ENCODE data around the gene INTS1. TPM values are rescaled to one million over a fixed set of nuclear protein-coding genes. Genes with fewer than 3 reads are reported as not detected.

Gene INTS1
- polyA plus RNA-seq, 1 donor from 2014 or later = 21.1 TPM

GRCh38 chr7:1489336-1489735, 14.9 kb downstream of the INTS1 start:
- H4K20me1 ChIP-seq (ENCODE audit: insufficient read depth) = no peaks in the 10 kb centered on the region
- H3K27me3 ChIP-seq (ENCODE audit: insufficient read depth, low read depth, low read length) = no peaks in the 10 kb centered on the region
- no peak overlapping the region for H3K27ac ChIP-seq (ENCODE audit: low read length)
- no peaks in the 10 kb centered on the region for H3F3A ChIP-seq (ENCODE audit: insufficient read depth, low read length, poor library complexity, severe bottlenecking)
- no peaks in the 10 kb centered on the region for H3K9me3 ChIP-seq (ENCODE audit: low read length)
- no peaks in the 10 kb centered on the region for H3K9me2 ChIP-seq (ENCODE audit: insufficient read depth, low read length)
- TF ChIP-seq EP300 (conservative IDR thresholded peaks at IDR 0.05; ENCODE audit: poor library complexity, severe bottlenecking) (no peak), MXI1 (conservative IDR thresholded peaks at IDR 0.05; ENCODE audit: poor library complexity, severe bottlenecking) (no peak), TAF1 (IDR thresholded peaks at IDR 0.05; ENCODE audit: low read depth) (no peak), POLR2AphosphoS5 (IDR thresholded peaks at IDR 0.05) (no peak), CTCF (IDR thresholded peaks at IDR 0.05; ENCODE audit: poor library complexity, severe bottlenecking) (no peak), SMC3 (conservative IDR thresholded peaks at IDR 0.05; ENCODE audit: poor library complexity) (no peak), RAD21 (conservative IDR thresholded peaks at IDR 0.05) (no peak), EZH2 (IDR thresholded peaks at IDR 0.05; ENCODE audit: borderline replicate concordance, insufficient read depth, low read length, poor library complexity, severe bottlenecking) (no peak), REST (IDR thresholded peaks at IDR 0.05; ENCODE audit: borderline replicate concordance) (no peak)
- H3K9ac ChIP-seq (ENCODE audit: low read length) = no peak overlapping the region
- no peak overlapping the region for H3K4me3 ChIP-seq (ENCODE audit: low read length)
- H3K36me3 ChIP-seq (ENCODE audit: insufficient read depth, low read length) = no peaks in the 10 kb centered on the region
- H2AFZ ChIP-seq (ENCODE audit: low read depth, low read length) = no peak overlapping the region
- no peak overlapping the region for H3K4me2 ChIP-seq (ENCODE audit: low read length)
- no peaks in the 10 kb centered on the region for H3K79me2 ChIP-seq (replicated peaks; ENCODE audit: insufficient read depth, low read length)

GRCh38 chr7:1488016-1488415, 16.2 kb downstream of the INTS1 start:
- no peak overlapping the region for H3K4me3 ChIP-seq (ENCODE audit: low read length)
- H4K20me1 ChIP-seq (ENCODE audit: insufficient read depth) = no peaks in the 10 kb centered on the region
- no peak overlapping the region for H3K9ac ChIP-seq (ENCODE audit: low read length)
- H3K79me2 ChIP-seq (replicated peaks; ENCODE audit: insufficient read depth, low read length) = no peaks in the 10 kb centered on the region
- H3K27me3 ChIP-seq (ENCODE audit: insufficient read depth, low read depth, low read length) = no peaks in the 10 kb centered on the region
- no peak for TF ChIP-seq MXI1 (conservative IDR thresholded peaks at IDR 0.05; ENCODE audit: poor library complexity, severe bottlenecking)
- H2AFZ ChIP-seq (ENCODE audit: low read depth, low read length) = no peak overlapping the region
- H3K27ac ChIP-seq (ENCODE audit: low read length) = no peak overlapping the region
- H3K36me3 ChIP-seq (ENCODE audit: insufficient read depth, low read length) = no peaks in the 10 kb centered on the region
- H3K9me2 ChIP-seq (ENCODE audit: insufficient read depth, low read length) = no peaks in the 10 kb centered on the region
- no peak overlapping the region for H3K4me2 ChIP-seq (ENCODE audit: low read length)
- H3K9me3 ChIP-seq (ENCODE audit: low read length) = no peaks in the 10 kb centered on the region
- no peaks in the 10 kb centered on the region for H3F3A ChIP-seq (ENCODE audit: insufficient read depth, low read length, poor library complexity, severe bottlenecking)

GRCh38 chr7:1487466-1487865, 16.7 kb downstream of the INTS1 start:
- no peaks in the 10 kb centered on the region for H3K79me2 ChIP-seq (replicated peaks; ENCODE audit: insufficient read depth, low read length)
- H3K4me3 ChIP-seq (ENCODE audit: low read length) = no peak overlapping the region
- H3F3A ChIP-seq (ENCODE audit: insufficient read depth, low read length, poor library complexity, severe bottlenecking) = no peaks in the 10 kb centered on the region
- no peaks in the 10 kb centered on the region for H3K36me3 ChIP-seq (ENCODE audit: insufficient read depth, low read length)
- H3K9ac ChIP-seq (ENCODE audit: low read length) = no peak overlapping the region
- no peaks in the 10 kb centered on the region for H3K9me2 ChIP-seq (ENCODE audit: insufficient read depth, low read length)
- H3K27me3 ChIP-seq (ENCODE audit: insufficient read depth, low read depth, low read length) = no peaks in the 10 kb centered on the region
- TF ChIP-seq EZH2 (IDR thresholded peaks at IDR 0.05; ENCODE audit: borderline replicate concordance, insufficient read depth, low read length, poor library complexity, severe bottlenecking) (no peak), CTCF (IDR thresholded peaks at IDR 0.05; ENCODE audit: poor library complexity, severe bottlenecking) (no peak), TAF1 (IDR thresholded peaks at IDR 0.05; ENCODE audit: low read depth) (no peak), SMC3 (conservative IDR thresholded peaks at IDR 0.05; ENCODE audit: poor library complexity) (no peak), REST (IDR thresholded peaks at IDR 0.05; ENCODE audit: borderline replicate concordance) (no peak), MXI1 (conservative IDR thresholded peaks at IDR 0.05; ENCODE audit: poor library complexity, severe bottlenecking) (no peak), EP300 (conservative IDR thresholded peaks at IDR 0.05; ENCODE audit: poor library complexity, severe bottlenecking) (no peak), RAD21 (conservative IDR thresholded peaks at IDR 0.05) (no peak), POLR2AphosphoS5 (IDR thresholded peaks at IDR 0.05) (no peak)
- no peaks in the 10 kb centered on the region for H4K20me1 ChIP-seq (ENCODE audit: insufficient read depth)
- H3K4me2 ChIP-seq (ENCODE audit: low read length) = no peak overlapping the region
- H3K27ac ChIP-seq (ENCODE audit: low read length) = no peak overlapping the region
- H3K9me3 ChIP-seq (ENCODE audit: low read length) = no peaks in the 10 kb centered on the region
- no peak overlapping the region for H2AFZ ChIP-seq (ENCODE audit: low read depth, low read length)
